GM21576 (cell line): ENCODE measurements around the gene LRMDA.
"Not testable (repeated sequence)": the region's sequence is repeated elsewhere in the genome, so short reads cannot be mapped to it uniquely, and the experiment has no call there.

Experiments used
- ATAC-seq: cut with Tn5 transposase; IDR thresholded peaks from one replicate; pipeline ENCODE4 v1.9.1; 2021; ENCODE audit warnings: mild to moderate bottlenecking, moderate library complexity; ENCODE audit not compliant: unreplicated experiment

LRMDA gene

DNA sequence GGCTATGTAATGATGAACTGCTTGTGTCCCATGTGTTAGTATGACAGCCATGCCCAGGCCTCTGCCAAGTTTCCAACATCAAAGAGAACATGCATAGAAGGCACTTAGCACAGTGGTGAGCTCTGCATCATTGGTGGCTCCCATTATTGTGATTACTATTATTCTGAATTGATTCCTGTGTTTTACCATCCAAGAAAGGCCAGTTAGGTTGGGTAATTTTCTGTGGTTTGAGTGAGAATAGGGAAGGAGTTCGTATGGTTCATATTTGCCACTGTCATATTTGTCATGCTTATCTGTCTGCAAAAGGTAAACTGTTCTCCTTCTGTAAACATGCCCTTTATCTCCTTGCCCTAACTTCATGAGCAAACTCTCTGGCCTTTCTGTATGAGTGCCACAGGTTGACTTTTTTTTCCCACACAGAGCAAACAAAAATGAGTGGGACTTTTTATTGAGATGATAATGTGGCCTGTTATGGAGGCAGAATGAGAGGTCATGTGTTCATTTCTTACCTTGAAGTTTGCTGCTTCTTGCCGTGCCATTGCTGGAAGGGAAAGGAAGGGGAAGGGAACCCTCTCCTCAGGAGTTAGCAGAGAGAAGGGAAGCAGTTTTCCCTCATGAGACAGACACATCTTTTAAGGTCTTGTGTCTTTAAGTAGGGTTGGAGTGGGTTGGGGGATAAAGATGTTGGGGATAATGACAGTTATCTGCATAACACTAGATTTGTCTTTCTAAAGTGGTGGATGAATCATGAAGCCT, 301.9 kb downstream of the LRMDA start:
- ATAC-seq, result no peak

- no peak for ATAC-seq
These were observed 304.8 kb downstream of the LRMDA start for GRCh38 chr10:75736151-75736640.

DNA sequence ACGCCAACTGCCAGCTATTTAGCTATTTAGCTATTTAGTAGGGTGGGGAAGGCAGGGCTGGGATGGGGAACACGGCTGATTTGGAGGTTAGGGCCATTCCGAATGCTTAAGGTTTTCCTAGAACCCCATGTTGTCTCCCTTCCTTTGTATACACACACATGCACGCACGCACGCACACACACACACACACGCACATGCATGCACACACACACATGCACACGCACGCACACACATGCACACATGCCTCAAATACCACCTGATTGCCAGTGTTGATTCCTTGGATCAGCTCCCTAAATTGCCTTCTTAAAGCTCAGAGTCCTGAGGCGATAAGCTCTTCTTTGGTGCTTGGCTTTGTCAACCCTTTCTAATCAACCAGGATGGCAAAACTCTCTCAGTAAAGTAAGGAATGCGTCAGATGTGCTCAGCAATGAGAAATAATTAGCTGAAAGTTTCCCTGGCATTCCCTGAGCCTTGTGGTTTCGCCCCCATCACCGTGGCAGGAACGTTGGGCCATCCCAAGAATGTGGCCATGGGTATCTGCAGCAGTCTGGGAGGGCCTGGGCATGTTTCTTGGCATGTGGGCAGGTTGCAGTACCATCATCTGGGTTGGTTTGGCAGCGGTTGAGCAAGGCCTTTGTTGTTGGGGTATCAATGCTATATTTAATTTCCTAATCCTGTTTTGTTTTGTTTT, 305.6 kb downstream of the LRMDA start:
- no peak for ATAC-seq

GRCh38 chr10:75737580-75737949, 306.1 kb downstream of the LRMDA start:
- no peak for ATAC-seq

- ATAC-seq, result no peak
These were observed 307.5 kb downstream of the LRMDA start for GRCh38 chr10:75738924-75739323.

DNA sequence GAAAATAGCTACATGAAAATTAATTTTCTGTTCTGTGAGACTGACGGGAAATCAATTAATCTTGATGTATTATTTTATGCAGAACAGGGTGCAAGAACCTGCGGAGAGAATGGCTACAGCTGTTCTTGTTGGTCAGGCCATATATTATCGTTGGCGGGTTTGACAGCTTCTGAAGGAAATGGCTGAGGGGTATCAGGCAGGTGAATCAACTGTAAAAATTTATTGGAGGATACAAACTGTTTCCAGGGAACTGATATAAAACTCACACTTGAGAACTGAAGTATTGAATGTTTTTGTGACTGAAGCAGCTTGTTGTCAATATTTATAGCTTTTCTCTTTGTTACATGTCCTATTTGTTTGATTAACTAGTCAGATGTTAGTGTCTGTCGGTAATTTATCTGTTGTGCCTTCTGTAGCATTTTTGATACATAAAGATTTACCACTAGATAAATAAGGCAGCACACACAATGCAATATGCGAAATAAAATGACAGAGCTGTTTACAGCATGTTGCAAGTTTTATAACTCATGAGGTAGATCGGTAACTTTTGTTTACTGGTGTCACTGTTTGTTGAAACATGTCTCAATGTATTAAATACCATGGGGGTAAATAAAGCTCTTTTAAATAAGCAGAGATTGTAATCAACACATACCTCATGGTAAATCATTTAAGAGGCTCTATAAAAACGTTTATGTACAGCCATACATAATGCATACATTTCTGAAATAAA, 308.2 kb downstream of the LRMDA start:
- ATAC-seq, result no peak

DNA sequence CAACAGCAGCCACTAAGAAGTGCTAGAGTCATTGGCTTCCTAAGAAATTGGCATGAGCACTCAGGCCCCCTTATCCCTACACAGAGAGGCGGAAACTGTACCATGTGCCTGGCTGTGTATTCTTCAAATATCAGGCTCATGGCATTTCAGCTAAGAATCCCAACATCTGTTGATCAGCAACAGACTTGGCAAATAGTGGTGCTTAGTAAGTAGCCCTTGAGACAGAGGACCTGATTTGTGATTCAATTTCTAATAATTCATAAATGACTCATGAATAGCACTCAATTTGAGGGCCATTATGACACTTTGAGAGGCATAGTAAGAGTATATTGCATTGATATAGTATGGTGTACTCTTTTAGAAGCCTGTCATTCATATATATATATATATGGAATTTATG, 309.1 kb downstream of the LRMDA start:
- no peak for ATAC-seq

DNA sequence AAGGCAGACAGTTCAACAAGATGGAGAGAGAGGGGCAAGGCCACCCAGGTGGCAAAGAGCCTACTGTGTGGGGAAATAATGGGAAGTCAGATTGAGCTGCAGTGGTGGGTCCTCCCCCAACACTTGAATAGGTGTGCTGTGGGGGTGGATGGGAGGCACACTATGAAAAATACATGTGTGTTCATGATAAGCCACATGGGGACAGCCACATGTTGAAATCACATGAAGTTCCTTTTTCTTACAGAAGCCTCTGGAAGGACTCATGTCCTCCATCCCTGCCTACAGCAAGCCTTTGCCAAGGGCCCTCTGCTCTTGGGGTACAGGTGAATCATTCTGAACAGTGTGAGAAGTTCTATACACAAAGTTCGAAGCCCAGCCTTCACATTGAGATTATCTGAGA, 310.9 kb downstream of the LRMDA start:
- no peak for ATAC-seq

GRCh38 chr10:75743291-75743778, 311.9 kb downstream of the LRMDA start:
- ATAC-seq, result no peak

DNA sequence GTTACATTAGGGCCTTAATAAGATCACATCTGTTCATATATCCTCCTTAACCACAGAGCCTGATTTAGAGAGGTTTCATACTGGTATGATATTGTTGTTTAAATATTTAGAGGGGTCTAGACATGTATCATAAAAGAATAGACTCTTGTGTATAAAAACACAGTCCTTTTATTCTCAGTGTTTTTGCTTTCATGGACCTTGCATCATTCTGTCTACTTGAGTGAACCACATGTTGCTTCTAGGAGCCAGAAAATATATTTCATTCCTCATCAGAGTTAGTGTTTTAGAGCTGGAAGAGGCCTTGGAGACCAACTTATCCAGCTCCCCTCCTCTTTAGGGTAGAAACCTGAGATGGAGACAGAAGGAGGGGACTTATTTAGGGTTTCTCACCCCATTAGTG, 312.8 kb downstream of the LRMDA start:
- no peak for ATAC-seq

GRCh38 chr10:75746356-75746755, 314.9 kb downstream of the LRMDA start:
- ATAC-seq, result no peak

- ATAC-seq, result not testable (repeated sequence)
These were observed 318.9 kb downstream of the LRMDA start for GRCh38 chr10:75750093-75750875.

GRCh38 chr10:75751232-75751631, 319.8 kb downstream of the LRMDA start:
- ATAC-seq, result no peak

- no peak for ATAC-seq
These were observed 322.2 kb downstream of the LRMDA start for GRCh38 chr10:75753621-75754020.

DNA sequence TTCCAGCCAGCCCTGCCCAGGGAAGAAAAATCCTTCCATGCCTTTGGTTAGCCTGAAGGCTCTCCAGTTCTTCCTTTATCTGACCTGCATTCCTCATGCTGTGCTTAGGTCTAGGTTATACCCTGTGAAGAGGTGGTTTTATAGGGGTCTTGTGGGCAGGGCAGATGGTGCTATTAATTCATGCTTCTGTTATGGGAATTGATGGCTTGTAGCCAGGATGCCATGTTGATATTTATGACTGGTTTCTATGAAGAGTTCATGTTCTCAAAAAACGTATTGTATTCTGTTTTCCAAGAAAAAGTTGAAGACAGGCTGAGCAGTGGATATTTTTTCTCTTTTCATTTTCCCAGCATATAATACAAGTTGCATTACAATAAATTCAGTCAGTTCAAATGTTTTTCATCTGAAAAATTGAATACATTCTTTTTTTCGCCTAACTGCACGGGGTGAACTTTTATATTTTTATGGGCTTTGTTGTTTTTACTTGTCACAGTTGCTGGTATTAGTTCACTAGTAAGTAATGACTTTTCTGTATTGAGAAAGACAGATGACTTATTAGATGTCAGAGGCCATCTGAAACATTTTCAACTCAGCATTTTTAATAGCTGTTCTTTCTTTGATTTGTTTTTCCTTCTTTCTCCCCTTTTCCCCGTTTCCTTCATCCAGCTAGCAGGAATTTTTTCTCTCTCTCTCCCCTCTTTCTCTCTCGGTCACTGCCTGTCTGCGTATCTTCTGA, 322.8 kb downstream of the LRMDA start:
- ATAC-seq, result no peak

- ATAC-seq, result no peak
These were observed 324.1 kb downstream of the LRMDA start for GRCh38 chr10:75755528-75755927.

DNA sequence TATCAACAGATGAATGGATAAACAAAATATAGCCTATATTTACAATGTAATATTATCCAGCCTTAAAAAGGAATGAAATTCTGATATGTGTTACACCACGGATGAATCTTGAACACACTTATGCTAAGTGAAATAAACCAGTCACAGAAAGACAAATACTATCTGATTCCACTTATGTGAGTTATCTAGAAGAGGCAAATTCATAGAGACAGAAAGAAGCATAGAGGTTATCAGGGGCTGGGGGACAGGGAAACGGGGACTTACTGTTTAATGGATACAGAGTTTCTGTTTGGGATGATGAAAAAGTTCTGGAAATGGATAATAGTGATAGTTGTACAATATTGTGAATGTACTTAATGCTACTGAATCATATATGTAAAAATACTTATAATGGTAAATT, 329.9 kb downstream of the LRMDA start:
- ATAC-seq, result no peak

DNA sequence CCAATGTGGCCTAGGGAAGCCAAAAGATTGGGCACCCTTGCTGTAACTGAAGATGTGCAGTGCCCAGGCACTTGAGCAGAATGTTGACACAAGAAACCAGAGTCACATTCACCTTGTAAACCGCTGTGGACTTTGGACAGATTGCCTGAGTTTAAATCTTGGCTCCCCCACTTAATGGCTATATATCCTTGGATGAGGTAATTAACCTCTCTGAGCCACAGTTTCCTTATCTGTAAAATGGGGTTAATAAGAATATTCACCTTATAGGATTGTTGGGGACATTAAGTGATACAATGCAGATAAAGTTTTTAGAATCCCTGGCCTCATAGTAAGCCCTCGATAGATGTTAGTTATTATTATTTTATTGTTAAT, 331.0 kb downstream of the LRMDA start:
- ATAC-seq, result no peak

GRCh38 chr10:75763652-75764051, 332.2 kb downstream of the LRMDA start:
- ATAC-seq, result no peak
